Cardiac muscle cell (in vitro differentiated cells and primary cell): ENCODE data around the gene EVI5L. TPM values are rescaled to one million over a fixed set of nuclear protein-coding genes. Genes with fewer than 3 reads are reported as not detected.

ENCODE experiments used
- DNase-seq, 2 donors: peaks; one replicate each; pipeline versions ENCODE4 v3.0.0 to v3.0.0-alpha.2; 2010 to 2017; ENCODE audit warnings: low read depth in 1 of 2, low spot score in 1 of 2
- H3K27ac ChIP-seq: fragments of 200-600 bp; sonication (generic); 2 replicates; pipeline ENCODE4 v1.5.1; 2016
- H3K27me3 ChIP-seq: fragments of 200-600 bp; sonication (generic); 2 replicates; pipeline ENCODE4 v1.6.0; 2016; ENCODE audit warnings: control low read depth
- H3K36me3 ChIP-seq: fragments of 200-600 bp; sonication (generic); 2 replicates; pipeline ENCODE4 v1.5.1; 2016; ENCODE audit warnings: control low read depth
- H3K4me1 ChIP-seq: fragments of 200-600 bp; sonication (generic); 2 replicates; pipeline ENCODE4 v1.8.1; 2017; ENCODE audit warnings: low read depth, mild to moderate bottlenecking, mixed run types
- H3K4me3 ChIP-seq: fragments of 200-600 bp; sonication (generic); 2 replicates; pipeline ENCODE4 v1.5.1; 2016; ENCODE audit warnings: mild to moderate bottlenecking
- H3K9me3 ChIP-seq: fragments of 200-600 bp; sonication (generic); 2 replicates; pipeline ENCODE4 v1.5.1; 2017; ENCODE audit warnings: low read depth, mild to moderate bottlenecking, control low read depth
- polyA plus RNA-seq: library from polyadenylated mRNA; unstranded; fragments of >200 nt; fragmentation: Nextera tagmentation; extraction: Ambion mirVana; gene quantifications from 2 replicates; pipeline ENCODE4 v1.2.1, GENCODE V29; 2016
- total RNA-seq: library from RNA; depleted of rRNA; stranded (reverse); fragments of >200 nt; gene quantifications from 2 replicates; pipeline ENCODE4 v1.2.3, GENCODE V29; 2016
- TF ChIP-seq, protein P1 (sequence below): IDR thresholded peaks from 2 replicates; pipeline ENCODE4 v1.5.1; 2012; ENCODE audit warnings: low read depth, mild to moderate bottlenecking, low read length

Gene EVI5L
- total and polyA plus RNA-seq, 2 experiments from 2014 or later, result 29.1 to 41.9 TPM

DNA sequence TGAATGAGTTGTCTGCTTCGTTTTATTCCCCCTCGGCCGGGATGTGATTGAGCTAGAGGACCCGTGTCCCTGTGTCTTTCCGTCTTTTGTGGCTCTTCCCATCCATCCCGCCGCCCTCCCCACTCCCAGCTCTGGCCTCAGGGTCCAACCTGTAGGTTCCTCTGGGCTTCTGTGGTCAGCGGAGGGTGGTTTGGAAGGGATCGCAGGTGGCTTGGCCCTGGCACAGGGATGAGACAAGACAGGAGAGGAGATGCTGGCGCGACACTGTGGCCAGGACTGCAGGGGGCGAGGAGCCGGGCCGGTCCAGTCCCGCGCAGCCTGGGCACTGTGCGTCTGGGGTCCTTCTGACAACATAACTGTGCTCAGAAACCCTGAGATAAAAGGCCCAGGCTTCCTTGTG lies 2.0 kb downstream of the EVI5L start:
- TF ChIP-seq, protein P1, sequence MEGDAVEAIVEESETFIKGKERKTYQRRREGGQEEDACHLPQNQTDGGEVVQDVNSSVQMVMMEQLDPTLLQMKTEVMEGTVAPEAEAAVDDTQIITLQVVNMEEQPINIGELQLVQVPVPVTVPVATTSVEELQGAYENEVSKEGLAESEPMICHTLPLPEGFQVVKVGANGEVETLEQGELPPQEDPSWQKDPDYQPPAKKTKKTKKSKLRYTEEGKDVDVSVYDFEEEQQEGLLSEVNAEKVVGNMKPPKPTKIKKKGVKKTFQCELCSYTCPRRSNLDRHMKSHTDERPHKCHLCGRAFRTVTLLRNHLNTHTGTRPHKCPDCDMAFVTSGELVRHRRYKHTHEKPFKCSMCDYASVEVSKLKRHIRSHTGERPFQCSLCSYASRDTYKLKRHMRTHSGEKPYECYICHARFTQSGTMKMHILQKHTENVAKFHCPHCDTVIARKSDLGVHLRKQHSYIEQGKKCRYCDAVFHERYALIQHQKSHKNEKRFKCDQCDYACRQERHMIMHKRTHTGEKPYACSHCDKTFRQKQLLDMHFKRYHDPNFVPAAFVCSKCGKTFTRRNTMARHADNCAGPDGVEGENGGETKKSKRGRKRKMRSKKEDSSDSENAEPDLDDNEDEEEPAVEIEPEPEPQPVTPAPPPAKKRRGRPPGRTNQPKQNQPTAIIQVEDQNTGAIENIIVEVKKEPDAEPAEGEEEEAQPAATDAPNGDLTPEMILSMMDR, result no peak
- Histone ChIP-seq H3K4me1 (peaks cover 2% of the 10 kb centered on the region), H3K27me3 (peaks cover 13% of the 10 kb centered on the region), H3K4me3 (no peak overlapping the region), H3K36me3 (no peaks in the 10 kb centered on the region), H3K27ac (no peak overlapping the region), H3K9me3 (no peaks in the 10 kb centered on the region)
- no peak for DNase-seq

GRCh38 chr19:7832781-7833180 lies 2.8 kb downstream of the EVI5L start:
- Histone ChIP-seq H3K9me3 (no peaks in the 10 kb centered on the region), H3K4me3 (no peak overlapping the region), H3K4me1 (peaks cover 2% of the 10 kb centered on the region), H3K36me3 (no peaks in the 10 kb centered on the region), H3K27ac (no peak overlapping the region), H3K27me3 (peaks cover 6% of the 10 kb centered on the region)
- DNase-seq, result peak in 1 of 2 donors; percentile 21
- TF ChIP-seq, protein P1, result no peak

- TF ChIP-seq, protein P1, result no peak
- peak in 1 of 2 donors; percentile 79 for DNase-seq
Observed at GRCh38 chr19:7833225-7834099, 3.4 kb downstream of the EVI5L start.

DNA sequence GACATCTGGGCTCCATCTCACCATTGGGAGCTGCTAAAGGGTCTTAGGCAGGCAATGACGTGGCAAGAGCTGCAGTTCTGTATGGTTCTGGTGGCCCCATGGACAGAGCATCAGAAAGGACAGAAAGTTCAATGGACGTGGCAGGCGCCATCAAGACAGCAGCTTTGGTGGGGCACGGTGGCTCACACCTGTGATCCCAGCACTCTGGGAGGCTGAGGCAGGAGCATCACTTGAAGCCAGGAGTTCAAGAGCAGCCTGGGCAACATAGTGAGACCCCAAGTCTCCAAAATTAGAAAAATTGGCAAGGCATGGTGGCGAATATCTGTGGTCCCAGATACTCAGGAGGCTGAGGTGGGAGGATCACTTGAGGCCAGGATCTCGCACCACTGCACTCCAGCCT lies 9.5 kb downstream of the EVI5L start:
- TF ChIP-seq, protein P1, result no peak
- no peaks in the 10 kb centered on the region for H3K9me3 ChIP-seq
- no peaks in the 10 kb centered on the region for H3K36me3 ChIP-seq
- H3K4me3 ChIP-seq, result no peak overlapping the region
- no peak for DNase-seq
- no peaks in the 10 kb centered on the region for H3K27me3 ChIP-seq
- H3K4me1 ChIP-seq, result peaks cover 1% of the 10 kb centered on the region
- H3K27ac ChIP-seq, result no peak overlapping the region

More at GRCh38 chr19:7833225-7834099, 3.4 kb downstream of the EVI5L start:
- Histone ChIP-seq H3K36me3 (no peaks in the 10 kb centered on the region), H3K27me3 (no peaks in the 10 kb centered on the region), H3K9me3 (no peaks in the 10 kb centered on the region), H3K4me3 (no peak overlapping the region), H3K27ac (no peak overlapping the region), H3K4me1 (peaks cover 2% of the 10 kb centered on the region)

DNA sequence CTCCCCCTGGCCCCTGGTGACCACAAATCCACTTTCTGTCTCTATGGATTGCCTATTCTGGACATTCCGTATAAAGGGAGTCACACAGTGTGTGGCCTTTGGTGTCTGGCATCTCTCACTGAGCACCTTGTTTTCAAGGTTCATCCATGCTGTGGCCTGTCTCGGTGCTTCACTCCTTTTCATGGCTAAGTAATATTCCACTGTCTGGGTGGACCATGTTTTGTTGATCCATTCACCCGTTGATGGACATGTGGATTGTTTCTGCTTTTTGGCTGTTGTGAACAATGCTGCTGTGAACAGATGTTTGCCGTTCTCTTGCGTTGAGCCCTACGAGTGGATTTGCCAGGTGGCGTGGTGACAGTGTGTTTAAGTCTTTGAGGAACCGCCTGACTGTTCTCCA lies 10.6 kb downstream of the EVI5L start:
- no peaks in the 10 kb centered on the region for H3K36me3 ChIP-seq
- H3K27me3 ChIP-seq, result no peaks in the 10 kb centered on the region
- DNase-seq, result no peak
- H3K4me1 ChIP-seq, result peaks cover 13% of the 10 kb centered on the region
- no peaks in the 10 kb centered on the region for H3K9me3 ChIP-seq
- TF ChIP-seq, protein P1, result no peak
- H3K27ac ChIP-seq, result no peak overlapping the region
- no peak overlapping the region for H3K4me3 ChIP-seq
